Stimulated activated CD4-positive, alpha-beta T cell treated with anti-CD3 and anti-CD28 coated beads, TNF-alpha, amount 100 ng/mL, for 4 hours (primary cell): ENCODE data around the gene HSBP1L1.
"Not testable (repeated sequence)": the region's sequence is repeated elsewhere in the genome, so short reads cannot be mapped to it uniquely, and the experiment has no call there.

Experiments used
- DNase-seq, 3 experiments: peaks; one replicate each; pipeline ENCODE4 v3.0.0-alpha.2; 2020; ENCODE audit warnings: low read depth in 3 of 3

HSBP1L1 gene

GRCh38 chr18:79986726-79987125 lies 22.3 kb downstream of the HSBP1L1 start:
- DNase-seq, result no peak

GRCh38 chr18:79987566-79987965 lies 23.1 kb downstream of the HSBP1L1 start:
- DNase-seq, result no peak

- DNase-seq, result peak; percentile 35 to 41 (median 38)
These were observed 23.6 kb downstream of the HSBP1L1 start for GRCh38 chr18:79988071-79988450.

- peak; percentile 68 to 80 (median 68) for DNase-seq
These were observed 24.2 kb downstream of the HSBP1L1 start, which contains the start of gene TXNL4A for GRCh38 chr18:79988451-79989194. Gene TXNL4A, minus strand, starts transcription at chr18:79988563. Its CDS starts 171 bp downstream, at chr18:79988392.

GRCh38 chr18:79989195-79989497 lies 24.7 kb downstream of the HSBP1L1 start:
- DNase-seq, result no peak

GRCh38 chr18:79991494-79991893 lies 27.1 kb downstream of the HSBP1L1 start:
- DNase-seq, result no peak

- DNase-seq, result not testable (repeated sequence)
These were observed 35.3 kb downstream of the HSBP1L1 start for GRCh38 chr18:79999701-80000100.

GRCh38 chr18:80000877-80001276 lies 36.4 kb downstream of the HSBP1L1 start:
- DNase-seq, result no peak

- no peak for DNase-seq
These were observed 38.0 kb downstream of the HSBP1L1 start for GRCh38 chr18:80002468-80002867.

GRCh38 chr18:80004600-80005342 lies 40.3 kb downstream of the HSBP1L1 start:
- no peak for DNase-seq

GRCh38 chr18:80006724-80007123 lies 42.3 kb downstream of the HSBP1L1 start:
- DNase-seq, result no peak

- DNase-seq, result no peak
These were observed 45.5 kb downstream of the HSBP1L1 start for GRCh38 chr18:80009661-80010550.

GRCh38 chr18:80010551-80010906 lies 46.1 kb downstream of the HSBP1L1 start:
- no peak for DNase-seq

GRCh38 chr18:80011496-80012137 lies 47.2 kb downstream of the HSBP1L1 start:
- DNase-seq, result not testable (repeated sequence)

- DNase-seq, result no peak
These were observed 48.3 kb downstream of the HSBP1L1 start for GRCh38 chr18:80012714-80013113.
